ENCODE measurements around the gene SLC6A19.

GRCh38 chr5:1211701-1212100 lies 10.3 kb downstream of the SLC6A19 start:
- TF ChIP-seq GABPA (IDR thresholded peaks at IDR 0.05; ENCODE audit: low read depth) (no peak), CTCF (IDR thresholded peaks at IDR 0.05; ENCODE audit: insufficient read depth, low read length) (no peak), SPI1 (IDR thresholded peaks at IDR 0.05; ENCODE audit: borderline replicate concordance, low read depth) (no peak)
